Neural cell (in vitro differentiated cells): Measurements from ENCODE around the gene ARHGEF10L. TPM values are rescaled to one million over a fixed set of nuclear protein-coding genes. Genes with fewer than 3 reads are reported as not detected.

Experiments used
- H2AFZ ChIP-seq: fragments of 200-600, 300-800 bp; sonication (generic), shearing (Covaris generic); 2 replicates; pipeline ENCODE4 v1.6.0; 2014; ENCODE audit warnings: low read depth, mild to moderate bottlenecking, antibody characterized with exemption, low read length, moderate library complexity
- H3F3A ChIP-seq: fragments of 200-600 bp; shearing (Covaris generic); 2 replicates; pipeline ENCODE4 v1.6.1; 2016; ENCODE audit warnings: mild to moderate bottlenecking, moderate library complexity, mixed read lengths, antibody characterized with exemption, low read length; ENCODE audit not compliant: insufficient read depth, poor library complexity, severe bottlenecking
- H3K27ac ChIP-seq: fragments of 200-600, 300-800 bp; sonication (generic), shearing (Covaris generic); 2 replicates; pipeline ENCODE4 v1.5.1; 2014; ENCODE audit warnings: mild to moderate bottlenecking, low read length, moderate library complexity
- H3K27me3 ChIP-seq: fragments of 300-800, 200-600 bp; sonication (generic), shearing (Covaris generic); 2 replicates; pipeline ENCODE4 v1.6.0; 2014; ENCODE audit warnings: mild to moderate bottlenecking, low read depth, low read length, moderate library complexity; ENCODE audit not compliant: insufficient read depth
- H3K36me3 ChIP-seq: fragments of 300-800, 200-600 bp; sonication (generic), shearing (Covaris generic); 2 replicates; pipeline ENCODE4 v1.5.1; 2014; ENCODE audit warnings: mild to moderate bottlenecking, antibody characterized with exemption, low read length, moderate library complexity; ENCODE audit not compliant: insufficient read depth
- H3K4me2 ChIP-seq: fragments of 300-800, 200-600 bp; sonication (generic), shearing (Covaris generic); 2 replicates; pipeline ENCODE4 v1.6.0; 2014; ENCODE audit warnings: mild to moderate bottlenecking, low read length
- H3K4me3 ChIP-seq: fragments of 300-800, 200-600 bp; sonication (generic), shearing (Covaris generic); 2 replicates; pipeline ENCODE4 v1.5.1; 2014; ENCODE audit warnings: mild to moderate bottlenecking, low read length, moderate library complexity
- H3K79me2 ChIP-seq: fragments of 200-600 bp; shearing (Covaris generic); replicated peaks from 2 replicates; pipeline ENCODE4 v1.6.0; 2014; ENCODE audit warnings: mild to moderate bottlenecking, low read length, moderate library complexity; ENCODE audit not compliant: insufficient read depth
- H3K9ac ChIP-seq: fragments of 300-800, 200-600 bp; sonication (generic), shearing (Covaris generic); 2 replicates; pipeline ENCODE4 v1.6.1; 2016; ENCODE audit warnings: mild to moderate bottlenecking, low read length, mixed read lengths
- H3K9me2 ChIP-seq: fragments of 200-600 bp; shearing (Covaris generic); 2 replicates; pipeline ENCODE4 v1.6.1; 2016; ENCODE audit warnings: mild to moderate bottlenecking, low read length, mixed read lengths; ENCODE audit not compliant: insufficient read depth
- H3K9me3 ChIP-seq: fragments of 200-600, 300-800 bp; sonication (generic), shearing (Covaris generic); 2 replicates; pipeline ENCODE4 v1.6.1; 2016; ENCODE audit warnings: mild to moderate bottlenecking, mixed run types, low read length, moderate library complexity, mixed read lengths
- H4K20me1 ChIP-seq: fragments of 200-600 bp; shearing (Covaris generic); 2 replicates; pipeline ENCODE4 v1.6.1; 2016; ENCODE audit warnings: mild to moderate bottlenecking, mixed run types; ENCODE audit not compliant: insufficient read depth
- CTCF ChIP-seq: fragments of 450-650 bp; IDR thresholded peaks from 2 replicates; pipeline ENCODE4 v1.5.1; 2014; ENCODE audit warnings: antibody characterized with exemption, mild to moderate bottlenecking, moderate library complexity; ENCODE audit not compliant: poor library complexity, severe bottlenecking
- EP300 ChIP-seq: fragments of 450-650 bp; conservative IDR thresholded peaks from 2 replicates; pipeline ENCODE4 v1.6.1; 2014; ENCODE audit warnings: antibody characterized with exemption, mild to moderate bottlenecking, moderate library complexity; ENCODE audit not compliant: poor library complexity, severe bottlenecking
- EZH2 ChIP-seq: fragments of 200-600, 300-800 bp; shearing (Covaris generic), sonication (generic); IDR thresholded peaks from 2 replicates; pipeline ENCODE4 v1.6.1; 2014; ENCODE audit warnings: antibody characterized with exemption, low read length, borderline replicate concordance, mild to moderate bottlenecking; ENCODE audit not compliant: insufficient read depth, poor library complexity, severe bottlenecking
- POLR2AphosphoS5 ChIP-seq: IDR thresholded peaks from 2 replicates; pipeline ENCODE4 v1.6.1; 2012
- RAD21 ChIP-seq: fragments of 450-650 bp; conservative IDR thresholded peaks from 2 replicates; pipeline ENCODE4 v1.6.1; 2014; ENCODE audit warnings: antibody characterized with exemption, mild to moderate bottlenecking, moderate library complexity
- REST ChIP-seq: IDR thresholded peaks from 2 replicates; pipeline ENCODE4 v1.6.1; 2012; ENCODE audit warnings: borderline replicate concordance
- SMC3 ChIP-seq: fragments of 450-650 bp; conservative IDR thresholded peaks from 2 replicates; pipeline ENCODE4 v1.6.1; 2014; ENCODE audit warnings: antibody characterized with exemption, mild to moderate bottlenecking, moderate library complexity; ENCODE audit not compliant: poor library complexity
- polyA plus RNA-seq: library from polyadenylated mRNA; depleted of rRNA; stranded (reverse); fragments of >200 nt; gene quantifications from 2 replicates; pipeline ENCODE4 v1.2.3, GENCODE V29; 2014

Gene ARHGEF10L
- polyA plus RNA-seq, 1 donor from 2014 or later, result 123 TPM

GRCh38 chr1:17524645-17525044, 14.9 kb upstream of the ARHGEF10L start:
- H2AFZ ChIP-seq, result no peak overlapping the region
- H4K20me1 ChIP-seq, result no peaks in the 10 kb centered on the region

GRCh38 chr1:17525996-17526686, 13.4 kb upstream of the ARHGEF10L start:
- no peaks in the 10 kb centered on the region for H3K27me3 ChIP-seq
- no peak overlapping the region for H3K27ac ChIP-seq
- H3K9me3 ChIP-seq, result no peaks in the 10 kb centered on the region
- H4K20me1 ChIP-seq, result no peaks in the 10 kb centered on the region
- H3F3A ChIP-seq, result no peaks in the 10 kb centered on the region
- H3K9ac ChIP-seq, result no peak overlapping the region
- no peak overlapping the region for H3K4me2 ChIP-seq
- H2AFZ ChIP-seq, result no peak overlapping the region
- TF ChIP-seq CTCF (no peak), EP300 (no peak), RAD21 (no peak), EZH2 (no peak)
- H3K4me3 ChIP-seq, result no peak overlapping the region
- H3K9me2 ChIP-seq, result no peaks in the 10 kb centered on the region
- no peaks in the 10 kb centered on the region for H3K36me3 ChIP-seq
- H3K79me2 ChIP-seq, result no peaks in the 10 kb centered on the region

More at GRCh38 chr1:17524645-17525044, 14.9 kb upstream of the ARHGEF10L start:
- Histone ChIP-seq H3K36me3 (no peaks in the 10 kb centered on the region), H3K9me2 (no peaks in the 10 kb centered on the region), H3K27me3 (no peaks in the 10 kb centered on the region), H3K9ac (no peak overlapping the region), H3K9me3 (no peaks in the 10 kb centered on the region), H3K4me2 (no peak overlapping the region), H3K79me2 (no peaks in the 10 kb centered on the region), H3K4me3 (no peak overlapping the region), H3F3A (no peaks in the 10 kb centered on the region), H3K27ac (no peak overlapping the region)
- TF ChIP-seq SMC3, result no peak
- no peak for TF ChIP-seq EZH2
- TF ChIP-seq POLR2AphosphoS5, result no peak
- no peak for TF ChIP-seq REST
- TF ChIP-seq EP300, result no peak
